HUES64 (cell line): ENCODE measurements around the gene NADK.
"Not testable (repeated sequence)": the region's sequence is repeated elsewhere in the genome, so short reads cannot be mapped to it uniquely, and the experiment has no call there.

Experiments
- H3K27ac ChIP-seq: 2 replicates; pipeline ENCODE4 v1.7.0; 2013; ENCODE audit warnings: low read depth, low read length, inconsistent platforms
- H3K27me3 ChIP-seq: 2 replicates; pipeline ENCODE4 v1.6.1; 2013; ENCODE audit warnings: mild to moderate bottlenecking, low read length; ENCODE audit not compliant: insufficient read depth
- H3K36me3 ChIP-seq: 2 replicates; pipeline ENCODE4 v1.6.1; 2013; ENCODE audit warnings: mild to moderate bottlenecking, low read length; ENCODE audit not compliant: insufficient read depth
- H3K4me1 ChIP-seq: 2 replicates; pipeline ENCODE4 v1.6.1; 2013; ENCODE audit warnings: mild to moderate bottlenecking, low read length, moderate library complexity; ENCODE audit not compliant: insufficient read depth
- H3K4me3 ChIP-seq: 2 replicates; pipeline ENCODE4 v1.5.1; 2013; ENCODE audit warnings: mild to moderate bottlenecking, low read length, moderate library complexity
- H3K9ac ChIP-seq: 2 replicates; pipeline ENCODE4 v1.6.1; 2013; ENCODE audit warnings: mild to moderate bottlenecking, low read depth, low read length
- H3K9me3 ChIP-seq: 2 replicates; pipeline ENCODE4 v1.6.1; 2013; ENCODE audit warnings: low read depth, low read length; ENCODE audit not compliant: insufficient read depth
- WGBS: fragments of 150-250, 120-280 bp; methylation state at CpG from one replicate; pipeline ENCODE4 v1.1.7; 2013; ENCODE audit warnings: missing lambda C conversion rate; 5-methylcytosine and 5-hydroxymethylcytosine counted together

The NADK gene

DNA sequence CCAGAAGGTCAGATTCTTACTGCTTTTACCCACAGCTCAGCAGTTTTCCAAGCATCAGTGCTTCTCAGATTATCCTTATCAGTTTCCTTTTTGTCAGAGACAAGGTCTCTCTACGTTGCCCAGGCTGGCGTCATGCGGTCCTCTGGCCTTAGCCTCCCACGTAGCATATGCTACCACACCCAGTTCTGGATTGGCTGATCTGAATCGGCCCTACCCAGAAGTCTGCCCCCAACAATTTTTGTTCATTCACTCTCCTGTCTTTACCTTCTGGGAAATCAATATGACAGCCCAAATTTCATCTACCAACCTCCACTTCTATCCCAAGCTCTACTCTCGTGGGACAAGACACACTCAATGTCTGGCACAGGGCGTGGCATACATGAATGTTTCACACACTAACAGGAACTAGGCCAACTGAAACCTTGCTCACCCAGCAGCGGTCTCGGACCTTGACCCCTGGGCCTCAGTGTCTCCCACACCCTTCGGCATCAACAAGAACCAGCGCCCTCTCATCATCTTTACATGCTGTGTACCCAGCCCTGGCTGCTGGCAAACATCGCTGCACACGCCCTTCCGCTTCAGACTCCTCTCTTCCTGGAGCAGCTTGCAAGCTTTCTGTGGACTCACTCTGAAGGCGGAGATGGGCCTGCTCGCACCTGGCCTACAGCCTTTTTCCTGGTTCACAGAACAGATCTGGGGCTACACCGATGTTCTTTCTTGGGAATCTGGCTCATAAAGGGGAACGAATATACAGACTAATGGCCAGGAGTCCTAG, 63.0 kb downstream of the NADK start:
- H3K27ac ChIP-seq, H3K4me1 ChIP-seq, H3K9me3 ChIP-seq, H3K9ac ChIP-seq, H3K4me3 ChIP-seq, H3K27me3 ChIP-seq: not testable (repeated sequence)
- peaks cover 31% of the 10 kb centered on the region for H3K36me3 ChIP-seq
- WGBS: 94% methylated on average over 14 of the region's 18 CpGs

GRCh38 chr1:1707897-1708296, 70.4 kb downstream of the NADK start:
- WGBS: 98% methylated on average over 14 of the region's 20 CpGs

GRCh38 chr1:1707241-1707640, 71.0 kb downstream of the NADK start:
- H3K27me3 ChIP-seq, H3K36me3 ChIP-seq, H3K4me3 ChIP-seq, H3K9me3 ChIP-seq, H3K4me1 ChIP-seq, H3K27ac ChIP-seq, H3K9ac ChIP-seq: not testable (repeated sequence)
- 100% methylated on average over 5 of the region's 23 CpGs for WGBS

More at GRCh38 chr1:1707897-1708296, 70.4 kb downstream of the NADK start:
- H3K27ac ChIP-seq, H3K4me1 ChIP-seq, H3K27me3 ChIP-seq, H3K9me3 ChIP-seq, H3K4me3 ChIP-seq, H3K36me3 ChIP-seq, H3K9ac ChIP-seq: not testable (repeated sequence)

GRCh38 chr1:1705623-1706022, 72.6 kb downstream of the NADK start:
- H3K36me3 ChIP-seq, H3K27ac ChIP-seq, H3K9me3 ChIP-seq, H3K4me3 ChIP-seq, H3K27me3 ChIP-seq, H3K9ac ChIP-seq, H3K4me1 ChIP-seq: not testable (repeated sequence)
- WGBS: no CpG with 5 or more reads among the region's 10 CpGs

- not testable (repeated sequence) for H3K9me3 ChIP-seq, H3K4me3 ChIP-seq, H3K9ac ChIP-seq, H3K27me3 ChIP-seq, H3K27ac ChIP-seq, H3K36me3 ChIP-seq, H3K4me1 ChIP-seq
- WGBS: 91% methylated on average over 26 of the region's 27 CpGs
Observed at GRCh38 chr1:1704284-1704957, 73.8 kb downstream of the NADK start.

GRCh38 chr1:1703796-1704195, 74.5 kb downstream of the NADK start:
- WGBS: 97% methylated on average over 22 of the region's 22 CpGs
- Histone ChIP-seq H3K9me3 (no peaks in the 10 kb centered on the region), H3K27ac (no peak overlapping the region), H3K4me3 (no peak overlapping the region), H3K27me3 (no peaks in the 10 kb centered on the region), H3K9ac (no peak overlapping the region), H3K36me3 (peaks cover 7% of the 10 kb centered on the region), H3K4me1 (no peaks in the 10 kb centered on the region)

DNA sequence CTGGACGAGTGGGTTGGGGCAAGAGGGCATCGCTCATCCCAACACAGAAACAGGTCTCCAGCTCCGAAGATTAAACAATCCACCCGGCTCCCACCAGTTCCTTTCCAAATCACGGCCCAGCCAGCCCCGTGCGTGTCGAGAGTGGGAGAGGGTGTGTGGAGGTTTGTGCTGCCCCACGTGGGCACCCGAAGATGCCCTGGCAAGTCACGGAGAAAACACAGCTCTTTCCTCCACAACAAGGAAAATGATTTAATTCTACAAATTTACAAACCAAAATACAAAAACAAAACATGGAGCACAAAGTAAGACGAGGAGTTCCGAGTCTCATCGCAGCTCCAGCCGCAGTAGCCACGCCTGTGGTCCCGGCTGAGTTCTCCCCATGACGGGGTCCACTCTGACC, 75.8 kb downstream of the NADK start:
- not testable (repeated sequence) for H3K4me3 ChIP-seq, H3K27me3 ChIP-seq, H3K9ac ChIP-seq, H3K36me3 ChIP-seq, H3K4me1 ChIP-seq, H3K27ac ChIP-seq, H3K9me3 ChIP-seq
- no CpG with 5 or more reads among the region's 18 CpGs for WGBS
